HG02840 (cell line): ENCODE data around the gene SUFU.
"Not testable (repeated sequence)": the region's sequence is repeated elsewhere in the genome, so short reads cannot be mapped to it uniquely, and the experiment has no call there.

Experiments used
- ATAC-seq: cut with Tn5 transposase; IDR thresholded peaks from one replicate; pipeline ENCODE4 v1.9.1; 2021; ENCODE audit warnings: mild to moderate bottlenecking, moderate library complexity, moderate number of reproducible peaks; ENCODE audit not compliant: unreplicated experiment, low FRiP score

SUFU gene

DNA sequence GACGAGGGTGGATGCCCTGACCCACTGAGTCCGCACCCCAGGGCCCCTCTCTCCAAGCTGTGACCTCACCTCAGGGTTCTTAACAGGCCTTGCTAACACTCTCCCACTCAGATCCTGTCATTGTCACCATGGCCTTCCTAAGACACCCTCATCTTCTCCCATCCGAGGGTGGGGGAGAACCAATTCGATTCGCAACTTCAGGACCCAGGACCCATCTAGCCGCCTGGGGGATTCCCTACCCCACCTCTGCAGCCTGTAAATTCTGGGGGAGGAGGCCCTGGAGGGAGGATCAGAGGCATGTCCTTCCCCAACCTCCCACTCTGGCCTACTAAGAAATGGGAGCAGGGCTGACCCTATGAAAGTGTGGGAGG, 157.9 kb downstream of the SUFU start:
- ATAC-seq = no peak

DNA sequence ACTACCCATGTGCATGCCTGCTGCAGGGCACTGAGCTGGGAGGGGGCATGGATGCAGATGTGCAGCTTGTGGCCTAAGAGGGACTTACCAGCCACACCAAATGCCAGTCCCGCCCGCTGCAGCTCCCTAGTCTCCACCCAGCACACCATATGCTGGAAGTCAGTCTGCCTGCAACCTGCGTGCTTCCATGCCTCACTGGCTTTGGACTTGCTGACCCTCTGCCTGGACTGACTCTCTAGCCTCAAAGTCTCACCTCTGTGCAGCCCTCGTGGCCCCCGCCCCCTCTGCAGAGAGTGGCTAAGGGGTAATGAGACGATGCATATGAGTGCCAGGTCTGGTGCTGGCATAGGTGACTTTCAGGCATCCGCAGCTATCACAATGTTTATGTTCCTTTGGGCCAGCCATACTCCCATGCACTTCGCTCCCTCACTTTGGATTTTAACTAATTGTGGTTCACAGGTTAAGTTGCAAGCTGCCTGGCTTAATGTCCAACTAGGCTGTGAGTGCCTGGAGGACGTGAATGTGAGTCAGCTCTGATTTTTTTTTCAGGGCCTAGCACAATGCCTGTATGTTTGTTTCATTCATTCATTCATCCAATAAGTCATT, 162.2 kb downstream of the SUFU start:
- ATAC-seq = no peak

DNA sequence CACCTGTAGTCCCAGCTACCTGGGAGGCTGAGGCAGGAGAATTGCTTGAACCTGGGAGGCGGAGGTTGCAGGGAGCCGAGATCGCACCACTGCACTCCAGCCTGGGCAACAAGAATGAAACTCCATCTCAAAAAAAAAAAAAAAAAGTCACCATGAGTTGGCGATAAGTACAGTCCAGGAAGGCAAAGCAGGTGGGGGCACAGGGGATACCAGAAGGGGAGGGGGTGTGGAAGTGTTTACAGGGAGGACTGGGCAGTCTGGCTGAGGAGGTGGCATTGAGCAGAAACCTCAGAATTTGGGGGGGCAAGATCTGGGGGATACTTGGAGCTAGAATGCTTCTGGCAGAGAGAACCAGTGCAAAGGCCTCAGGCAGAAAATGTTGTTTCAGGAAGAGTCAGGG, 163.6 kb downstream of the SUFU start:
- ATAC-seq = not testable (repeated sequence)

DNA sequence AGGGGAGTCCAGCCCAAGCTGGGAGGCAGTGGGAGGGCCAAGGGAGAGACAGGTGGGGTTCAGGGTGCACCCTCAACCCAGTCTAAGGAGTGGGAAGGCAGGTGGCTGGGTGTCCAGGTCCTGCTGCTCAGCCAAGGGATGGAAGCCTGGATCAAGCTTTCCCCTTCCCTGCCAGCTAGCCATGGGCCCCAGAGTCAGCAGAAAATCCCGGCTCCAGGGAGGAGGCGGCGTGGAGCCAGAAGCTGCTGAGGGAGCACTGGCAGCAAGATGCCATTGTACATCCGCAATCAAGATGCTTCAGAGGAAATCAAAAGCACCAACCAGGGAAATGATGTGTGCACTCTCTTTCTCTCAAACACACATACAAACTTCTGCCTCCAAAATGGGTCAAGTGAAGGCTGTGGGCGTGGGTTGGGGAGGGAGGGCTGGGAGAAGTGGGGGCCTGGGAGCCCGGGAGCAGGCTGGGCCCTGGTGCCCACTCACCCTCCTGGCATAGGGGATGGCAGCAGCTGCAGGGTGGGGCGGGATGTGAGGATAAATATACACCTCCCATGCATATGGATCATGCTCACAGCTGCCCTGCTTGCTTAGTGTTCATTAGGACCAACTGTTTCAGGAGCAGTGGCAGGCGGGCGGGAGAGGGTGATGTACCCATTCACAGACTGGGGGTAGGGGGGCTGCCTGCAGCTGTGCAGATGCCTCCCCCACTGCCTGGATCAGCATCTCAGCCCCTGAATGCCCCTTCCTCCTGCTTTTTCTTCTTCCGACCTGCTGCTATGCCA, 164.7 kb downstream of the SUFU start:
- no peak for ATAC-seq

DNA sequence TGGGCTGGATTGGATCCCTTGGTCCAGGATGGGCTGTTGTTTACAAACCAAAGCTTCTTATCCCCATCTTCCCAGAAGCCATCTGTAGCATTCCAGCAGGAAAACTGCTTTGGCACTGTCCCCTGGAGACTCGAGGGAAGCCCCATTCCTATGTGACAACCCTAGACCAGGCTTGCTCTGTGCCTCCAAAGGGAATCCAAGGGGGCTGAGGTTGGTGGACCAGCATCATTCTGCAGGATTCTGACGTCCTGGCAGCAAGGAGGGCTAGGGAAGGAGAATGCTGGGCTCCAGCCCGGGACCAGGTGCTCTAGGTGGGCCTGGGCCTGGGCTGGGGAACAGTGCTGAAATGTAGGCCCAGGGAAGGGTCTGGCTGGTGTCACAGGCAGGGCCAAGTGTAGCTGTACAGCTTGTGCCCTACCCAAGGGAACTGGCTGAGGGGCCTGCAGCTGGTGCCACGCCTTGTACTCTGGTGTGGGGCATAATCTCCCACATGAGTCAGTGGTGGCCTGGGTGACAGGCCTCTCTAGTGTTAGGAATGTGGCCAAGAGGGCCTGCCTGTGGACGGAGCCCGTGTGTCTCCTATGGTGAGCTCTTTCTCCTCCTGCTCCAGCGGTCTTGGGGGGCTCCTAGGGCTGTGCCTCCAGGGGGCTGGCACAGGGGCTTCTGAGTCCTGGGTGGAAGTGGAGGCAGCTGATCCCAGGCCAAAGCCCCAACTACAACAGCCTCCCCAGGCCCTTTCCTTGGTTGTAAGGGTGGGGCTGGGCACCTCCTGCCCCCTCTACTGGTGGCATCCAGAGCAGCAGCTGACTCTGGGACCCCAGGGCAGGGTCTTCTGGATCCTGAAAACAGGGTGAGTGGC, 165.7 kb downstream of the SUFU start:
- ATAC-seq = no peak

DNA sequence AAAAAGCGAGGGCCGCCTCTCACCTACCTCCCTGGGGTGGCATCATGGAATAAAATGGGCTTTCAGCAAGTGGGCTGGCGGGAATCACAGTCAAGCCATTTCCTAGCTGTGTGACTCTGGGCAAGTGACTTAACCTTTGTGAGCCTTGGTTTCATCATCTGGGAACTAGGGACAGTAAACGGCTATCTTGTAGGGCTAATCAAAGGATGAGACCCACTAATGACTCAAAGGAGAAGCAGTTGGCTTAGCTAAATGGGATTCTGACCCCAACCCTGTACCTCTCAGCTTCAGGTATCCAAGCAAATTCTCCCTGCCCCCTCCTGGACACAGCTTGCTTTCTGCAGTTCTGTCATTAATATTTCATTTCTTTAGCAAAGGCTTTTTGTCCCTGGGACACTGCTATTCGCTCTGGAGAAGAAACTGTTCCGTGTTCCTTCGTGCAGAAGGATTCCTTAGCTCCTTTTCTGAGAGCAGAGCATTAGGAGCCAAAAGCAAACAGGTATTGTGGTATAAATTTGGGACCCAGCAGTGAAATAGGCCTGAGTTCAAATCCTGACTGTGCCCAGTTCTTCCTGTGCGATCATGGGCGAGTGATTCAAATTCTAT, 166.4 kb downstream of the SUFU start:
- no peak for ATAC-seq

DNA sequence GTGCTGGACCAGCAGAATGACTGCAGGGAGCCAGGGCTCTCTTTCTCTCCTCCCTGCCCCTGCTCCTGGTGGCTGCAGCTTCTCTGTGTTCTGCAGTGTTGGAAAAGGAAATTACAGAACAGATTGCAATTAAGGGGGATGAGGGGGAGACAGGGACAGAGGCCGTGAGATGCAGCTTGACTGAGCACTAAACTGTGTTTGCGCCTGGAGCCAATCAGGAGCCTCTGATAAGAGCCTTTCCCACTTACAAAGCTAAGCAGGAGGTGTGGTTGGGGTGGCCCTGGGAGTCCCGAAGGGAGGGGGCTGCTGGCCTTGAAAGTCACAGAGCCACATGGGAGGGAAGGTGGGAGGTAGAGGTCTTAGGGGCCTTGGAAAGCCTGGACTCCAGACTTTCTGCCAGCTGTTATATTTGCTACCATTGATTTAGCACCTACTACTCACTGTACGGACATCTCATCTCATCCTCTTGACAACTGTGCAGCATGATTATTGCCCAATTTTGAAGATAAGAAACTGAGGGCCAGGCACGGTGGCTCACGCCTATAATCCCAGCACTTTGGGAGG, 167.2 kb downstream of the SUFU start:
- no peak for ATAC-seq

DNA sequence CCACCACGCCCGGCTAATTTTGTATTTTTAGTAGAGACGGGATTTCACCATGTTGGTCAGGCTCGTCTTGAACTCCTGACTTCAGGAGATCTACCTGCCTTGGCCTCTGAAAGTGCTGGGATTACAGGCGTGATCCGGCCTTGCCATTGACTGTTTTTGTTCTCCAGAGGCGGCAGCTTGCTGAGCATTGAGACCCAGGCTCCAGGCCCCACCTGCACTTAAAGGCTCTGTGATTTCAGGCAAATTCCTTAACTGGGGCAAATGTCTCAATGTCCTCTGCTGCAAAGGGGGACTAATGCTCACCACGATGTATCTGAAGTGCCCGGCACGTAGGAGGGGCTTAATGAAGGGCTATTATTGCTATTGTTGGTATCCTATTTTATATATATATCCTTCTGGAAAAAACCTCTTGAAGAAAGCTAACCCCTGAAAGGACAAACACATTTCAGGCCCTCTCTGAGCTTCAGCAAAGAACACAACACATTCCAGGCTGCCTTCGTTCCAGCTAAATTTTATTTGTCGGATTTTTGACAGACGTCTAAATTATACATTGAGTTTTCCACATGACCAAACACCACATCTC, 169.6 kb downstream of the SUFU start:
- no peak for ATAC-seq

DNA sequence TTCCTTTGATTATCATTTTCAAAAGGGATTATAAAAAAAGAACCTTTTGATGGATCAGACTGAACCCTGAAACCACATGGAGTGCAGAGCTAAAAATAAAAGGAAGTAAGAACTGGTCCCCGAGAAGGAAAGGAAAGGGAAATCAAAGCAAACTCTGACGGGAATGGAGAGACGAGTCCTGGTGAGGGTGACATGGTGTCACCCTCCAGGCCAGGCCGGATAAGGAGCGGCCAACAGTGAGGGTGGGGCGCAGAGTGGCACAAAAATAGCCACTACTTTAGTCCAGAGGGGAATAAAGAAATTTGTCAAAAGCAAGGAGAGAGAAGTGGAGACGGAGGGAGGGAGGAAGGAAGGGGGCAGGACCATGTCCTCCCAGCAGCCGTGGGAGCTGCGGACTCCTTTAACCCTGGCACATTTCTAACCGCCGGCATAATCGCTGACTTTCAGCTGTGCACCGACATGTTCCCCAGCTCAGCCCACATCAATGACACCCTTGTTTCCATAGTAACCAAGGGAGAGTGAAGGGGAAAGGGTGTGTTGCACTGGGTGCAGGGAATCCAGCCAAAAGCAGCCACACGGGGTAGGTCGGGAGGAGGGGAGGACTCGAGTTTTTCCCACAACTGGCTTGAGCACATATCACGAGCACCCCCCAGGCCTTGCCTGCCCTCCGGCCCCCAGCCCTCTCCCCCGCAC, 170.2 kb downstream of the SUFU start:
- ATAC-seq = no peak

DNA sequence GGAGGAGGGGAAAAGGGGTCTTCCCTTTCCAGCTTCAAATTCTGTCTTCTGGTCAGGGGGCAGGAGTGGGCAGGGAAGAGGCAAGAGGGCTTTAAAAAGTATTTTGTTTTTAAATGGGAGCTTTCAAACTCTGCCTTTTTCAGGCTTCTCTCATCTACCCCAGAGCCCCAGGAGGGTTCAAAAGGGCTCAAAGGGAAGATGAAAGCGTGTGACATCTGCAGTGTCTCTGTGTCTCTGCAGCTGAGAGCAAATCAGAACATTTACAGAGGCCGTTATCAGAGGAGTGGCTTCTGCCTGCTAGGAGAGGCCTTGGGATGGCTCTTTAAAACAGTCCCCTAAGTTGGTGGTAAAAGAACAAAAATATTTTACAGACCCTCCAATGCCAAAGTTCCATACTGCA, 170.8 kb downstream of the SUFU start:
- no peak for ATAC-seq

DNA sequence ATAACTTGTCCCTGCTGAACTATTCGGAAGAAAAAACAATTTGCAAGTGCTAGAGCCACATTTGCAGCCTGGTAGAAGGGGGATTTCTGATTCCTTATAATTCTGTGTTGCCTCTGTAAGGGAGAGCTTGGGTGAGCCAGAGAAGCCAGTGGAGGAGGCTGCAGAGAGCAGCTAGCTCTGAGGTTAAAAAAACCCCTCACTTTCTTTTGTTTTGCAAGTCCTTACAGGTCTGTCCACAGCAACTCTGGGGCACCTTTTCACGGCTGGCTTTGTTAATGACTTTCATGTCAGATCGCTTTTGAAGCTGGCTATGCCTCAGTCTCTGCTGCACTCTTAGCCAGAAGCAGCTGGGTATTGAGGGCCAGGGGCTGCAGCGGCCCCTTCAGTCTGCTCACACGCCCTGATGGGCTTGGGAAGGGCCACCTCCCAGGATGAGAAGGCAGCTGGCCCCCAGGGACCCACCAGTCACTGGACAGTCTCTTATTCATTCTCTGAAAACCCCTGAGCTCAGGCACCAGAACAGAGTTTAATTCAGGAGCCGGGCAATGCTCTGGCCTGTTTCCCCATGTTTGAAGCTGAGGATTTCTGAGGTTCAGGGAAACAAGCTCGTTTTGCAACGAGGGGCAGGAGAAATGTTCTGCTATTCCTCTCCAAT, 171.4 kb downstream of the SUFU start:
- ATAC-seq = no peak

DNA sequence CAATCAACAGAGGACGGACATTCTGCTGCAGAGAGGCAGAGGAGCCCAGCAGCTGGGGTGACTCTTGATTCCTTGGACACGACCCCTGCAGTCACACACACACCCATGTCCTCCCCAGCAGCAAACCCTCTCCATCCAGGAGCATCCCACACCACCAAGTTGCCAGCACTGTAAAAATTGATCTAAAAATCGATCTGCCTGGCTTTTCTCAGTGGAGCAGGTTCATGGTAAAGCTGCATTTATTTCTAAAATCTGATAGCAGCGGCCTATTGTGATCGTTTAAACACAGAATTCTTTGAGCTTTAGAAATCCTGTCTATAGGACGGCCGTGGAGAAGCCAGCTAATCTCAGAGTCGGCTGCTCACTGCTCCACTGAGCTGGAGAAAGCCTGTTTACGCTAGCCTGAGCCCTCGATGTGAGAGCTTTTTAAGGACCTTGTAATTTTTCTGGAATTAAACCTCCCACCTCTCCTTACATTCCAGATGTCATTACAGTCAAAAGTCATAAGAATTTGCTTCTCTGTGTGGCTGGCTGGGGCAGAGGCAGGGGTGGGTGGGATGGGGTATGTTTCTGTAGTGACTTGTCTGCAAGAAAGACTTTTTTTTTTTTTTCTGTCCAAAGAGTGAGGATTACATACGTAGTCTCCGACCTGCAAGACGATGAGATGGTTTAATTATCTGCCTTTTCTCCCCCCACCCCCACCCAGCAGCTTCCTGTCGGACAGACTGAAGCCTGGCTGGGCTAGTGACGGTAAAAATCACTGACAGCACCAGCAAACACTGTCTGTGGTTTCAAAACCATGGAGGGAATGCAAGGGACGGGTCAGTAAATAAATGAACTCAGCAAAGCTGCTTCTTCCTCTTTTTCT, 172.1 kb downstream of the SUFU start:
- ATAC-seq = no peak

DNA sequence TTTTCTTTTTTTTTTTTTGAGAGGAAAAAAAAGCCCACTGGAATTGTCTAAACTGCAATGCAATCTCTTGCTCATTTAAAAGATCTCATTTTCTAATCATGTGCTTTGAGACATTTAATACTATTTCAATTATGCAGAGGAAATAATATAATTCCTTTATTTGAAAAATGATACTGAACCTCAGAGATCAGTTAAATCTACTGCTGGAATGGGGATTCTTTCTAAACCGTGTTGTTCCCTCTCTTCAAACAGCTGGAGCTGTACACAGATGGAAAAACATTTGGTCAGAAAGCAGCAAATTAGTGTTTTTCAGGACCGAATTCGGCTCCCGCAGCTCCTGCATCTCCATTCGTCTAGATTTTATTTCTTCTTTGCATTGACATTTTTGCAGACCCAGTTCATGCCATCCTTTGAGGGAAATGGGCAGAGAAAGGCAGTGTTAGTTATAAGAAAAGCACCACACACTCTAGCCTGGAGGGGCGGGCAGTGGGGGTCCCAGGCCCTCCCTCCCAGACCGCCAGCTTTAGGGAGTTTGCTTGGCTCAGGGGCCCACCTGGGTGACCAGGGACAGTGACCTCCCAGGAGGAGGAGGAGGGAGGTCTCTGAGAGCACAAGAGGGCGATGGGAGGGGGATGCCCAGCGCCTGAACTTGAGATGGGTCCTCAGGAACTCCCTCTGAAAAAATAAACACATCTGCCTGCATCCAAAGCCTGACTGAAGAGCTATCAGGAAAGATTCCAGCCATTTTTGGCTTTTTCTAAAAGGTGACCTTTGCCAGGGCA, 173.0 kb downstream of the SUFU start:
- ATAC-seq = no peak

DNA sequence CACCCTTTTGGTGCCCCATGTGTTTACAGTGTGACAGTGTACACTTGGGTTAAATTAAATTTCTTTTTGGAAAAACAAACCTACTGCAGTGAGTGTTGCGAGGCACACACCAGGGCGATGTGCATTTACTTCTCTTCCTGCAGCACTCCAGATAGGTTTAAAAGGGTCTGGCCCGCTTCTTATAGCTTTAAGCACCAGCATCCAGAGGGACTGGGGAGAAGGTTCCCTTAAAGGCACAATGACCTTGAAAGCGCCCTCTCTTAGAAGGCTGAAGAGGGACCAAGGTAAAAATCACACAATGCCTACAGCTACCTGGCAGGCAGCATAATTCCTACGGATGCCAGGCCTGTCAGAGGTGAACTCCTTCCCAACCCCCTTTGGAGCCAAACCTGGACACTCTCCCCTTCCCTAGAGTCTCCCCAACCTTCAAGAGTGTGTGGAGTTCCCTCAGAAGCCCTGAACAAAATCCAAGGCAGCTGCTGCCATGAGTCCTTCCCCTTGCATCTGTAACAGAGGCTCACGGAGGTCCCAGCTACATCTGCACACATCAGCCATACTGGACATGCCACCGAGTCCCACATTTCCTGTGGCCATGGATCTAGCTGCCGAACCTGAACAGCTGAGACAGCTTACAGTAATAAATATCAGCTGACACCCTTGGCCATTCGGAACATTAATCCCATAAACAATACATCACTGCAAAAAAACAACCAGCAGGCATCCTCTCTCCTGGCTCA, 173.7 kb downstream of the SUFU start:
- no peak for ATAC-seq

DNA sequence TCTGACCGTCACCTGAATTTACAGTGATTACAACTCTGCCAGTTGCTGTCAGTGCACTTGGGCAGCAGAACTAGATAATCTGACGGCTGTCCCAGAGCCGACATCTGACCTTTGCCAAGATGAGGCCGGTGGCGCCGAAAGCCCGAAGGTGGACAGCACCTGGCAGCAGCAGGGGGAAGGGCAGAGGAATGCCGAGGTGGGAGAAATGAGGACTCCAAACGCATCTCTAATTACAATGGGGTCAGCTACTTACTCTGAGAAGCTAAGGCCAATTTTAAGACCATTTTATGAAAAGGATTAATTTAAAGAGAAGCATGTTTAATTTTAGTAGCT, 174.3 kb downstream of the SUFU start:
- ATAC-seq = no peak

DNA sequence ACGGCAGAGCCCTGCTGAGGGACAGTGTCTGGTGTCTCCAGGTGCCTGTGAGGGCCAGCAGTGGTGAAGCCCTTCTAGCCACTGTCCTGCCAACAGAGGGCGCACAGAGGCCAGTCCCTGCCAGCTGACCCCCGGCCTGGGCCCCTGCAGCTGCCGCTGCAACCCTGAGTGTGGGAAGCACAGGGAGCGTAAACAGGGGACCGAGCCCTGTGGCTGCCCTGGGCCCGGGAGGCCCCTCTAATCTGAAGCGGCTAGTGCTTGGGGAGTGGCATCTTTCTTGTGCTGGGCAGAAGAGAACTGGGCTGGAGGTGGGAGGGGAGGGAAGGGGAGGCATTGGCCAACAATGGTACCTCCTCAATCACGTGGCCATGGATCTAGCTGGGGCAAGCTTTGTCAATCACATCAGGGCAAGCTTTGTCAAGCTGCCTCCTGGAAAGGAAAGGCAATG, 175.1 kb downstream of the SUFU start:
- ATAC-seq = no peak

DNA sequence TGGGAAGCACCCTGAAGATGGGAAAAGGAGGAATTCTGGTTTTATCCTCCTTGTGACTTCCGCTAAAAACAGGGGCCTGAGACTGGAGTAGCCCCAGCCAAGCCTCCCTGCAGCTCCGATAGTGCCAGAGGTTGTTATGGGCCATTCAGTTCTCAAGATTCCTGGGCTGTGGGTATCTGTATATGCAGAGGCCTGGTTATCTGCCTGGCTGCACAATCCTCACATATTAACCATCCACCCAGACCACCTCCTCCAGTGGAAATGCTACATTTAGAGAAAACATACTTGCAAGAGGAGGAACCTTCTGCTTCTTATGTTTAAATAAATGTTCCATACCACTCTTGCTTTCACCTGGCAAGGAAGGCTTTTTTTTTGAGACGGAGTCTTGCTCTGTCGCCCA, 175.8 kb downstream of the SUFU start:
- ATAC-seq = no peak
